Activated CD4-positive, CD25-positive, alpha-beta regulatory T cell treated with anti-CD3 and anti-CD28 coated beads, Interleukin-2, amount 50 U/mL, for 24 hours (primary cell): ENCODE measurements around the gene AWAT1.
"Not testable (repeated sequence)": the region's sequence is repeated elsewhere in the genome, so short reads cannot be mapped to it uniquely, and the experiment has no call there.

Source experiments
- ATAC-seq, 2 donors: fragments of 150-1000 bp; cut with Tn5 transposase; one replicate each; pipeline ENCODE4 v1.10.0; 2021; ENCODE audit warnings: mild to moderate bottlenecking in 1 of 2, moderate library complexity in 1 of 2

The AWAT1 gene

DNA sequence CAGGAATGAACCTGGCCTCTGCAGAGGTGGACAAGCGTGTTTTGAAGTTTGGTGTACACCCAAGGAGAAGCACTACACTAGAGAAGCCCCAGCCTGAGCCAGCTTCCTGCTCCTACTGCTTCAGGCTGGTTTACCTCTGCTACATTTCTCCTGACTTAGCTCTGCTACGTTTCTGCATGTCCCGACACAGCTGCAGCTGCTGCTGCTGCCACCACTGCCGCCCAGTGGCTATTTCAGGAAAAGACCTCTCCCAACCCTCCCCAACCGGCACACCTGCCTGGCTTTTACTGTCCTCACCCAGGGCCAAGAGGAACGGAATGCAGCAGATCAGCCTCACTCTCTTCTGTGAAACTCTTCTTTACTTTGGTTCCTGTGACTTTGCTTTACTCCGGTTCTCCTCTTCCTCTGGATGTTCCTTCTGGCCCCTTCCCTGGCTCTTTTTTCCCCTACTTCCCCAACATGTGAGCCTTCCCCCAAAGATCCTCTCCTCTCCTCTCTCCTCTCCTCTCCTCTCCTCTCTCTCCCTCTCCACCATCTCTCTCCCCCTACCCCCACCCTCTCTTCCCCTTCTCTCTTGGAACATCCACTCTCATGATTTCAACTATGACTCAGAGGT is 28.6 kb downstream of the AWAT1 start:
- no peak for ATAC-seq

DNA sequence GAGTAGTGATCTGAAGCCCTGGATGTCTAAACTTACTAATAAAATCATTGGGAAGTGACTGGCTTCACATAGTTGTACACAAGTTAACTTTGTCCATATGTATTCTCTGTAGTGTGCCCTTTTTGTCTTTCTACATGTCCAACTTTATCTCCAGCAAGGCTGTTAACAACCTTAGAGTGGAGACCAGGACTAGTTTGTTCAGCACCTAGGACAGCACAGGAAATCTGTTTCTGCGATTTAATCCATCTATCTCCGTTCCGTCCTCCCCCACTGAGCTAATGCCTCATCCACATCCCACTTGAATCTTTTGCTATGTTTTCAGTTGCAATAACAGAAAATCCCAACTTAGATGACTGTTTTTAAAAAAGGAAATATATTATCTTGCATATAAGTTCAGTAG is 30.3 kb downstream of the AWAT1 start:
- no peak for ATAC-seq

DNA sequence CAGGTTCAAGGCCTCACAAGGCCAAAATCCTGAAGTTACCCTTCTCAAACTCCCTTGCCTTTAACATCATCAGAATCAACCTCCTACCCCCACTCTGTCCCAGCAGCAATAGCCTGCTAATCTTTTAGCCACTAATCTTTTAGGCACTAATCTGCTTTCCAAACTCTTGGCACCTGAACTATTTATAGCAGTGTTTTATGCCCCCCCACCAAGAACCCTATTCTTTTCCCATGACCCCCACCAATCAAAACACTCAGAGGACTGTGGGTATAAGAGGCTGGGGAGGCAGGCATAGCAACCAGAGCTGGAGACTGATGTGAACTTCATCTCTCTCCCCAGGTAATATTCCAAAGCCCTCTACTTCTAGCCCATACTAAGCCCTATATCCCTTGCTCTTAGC is 33.6 kb downstream of the AWAT1 start, which contains the start of gene ARR3:
Gene ARR3, plus strand, starts transcription at position 301 of the 400 bp plus-strand sequence. CDS start 1,052 bp downstream, outside the sequence.
- no peak for ATAC-seq

DNA sequence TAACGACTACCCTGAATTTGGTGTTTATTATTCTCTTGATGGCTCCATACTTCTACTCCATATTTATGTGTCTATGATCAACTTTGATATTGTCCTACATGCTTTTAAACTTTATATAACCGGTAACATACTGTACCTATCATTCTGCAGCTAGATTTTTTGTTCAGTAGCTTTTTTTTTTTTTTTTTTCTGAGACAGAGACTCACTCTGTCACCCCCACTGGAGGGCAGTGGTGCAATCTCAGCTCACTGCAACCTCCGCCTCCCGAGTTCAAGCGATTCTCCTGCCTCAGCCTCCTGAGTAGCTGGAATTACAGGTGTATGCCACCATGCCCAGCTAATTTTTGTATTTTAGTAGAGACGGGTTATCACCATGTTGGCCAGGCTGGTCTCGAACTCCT is 39.6 kb downstream of the AWAT1 start:
- not testable (repeated sequence) for ATAC-seq

- ATAC-seq = no peak
These were observed 44.6 kb downstream of the AWAT1 start for GRCh38 chrX:70279081-70279480.

DNA sequence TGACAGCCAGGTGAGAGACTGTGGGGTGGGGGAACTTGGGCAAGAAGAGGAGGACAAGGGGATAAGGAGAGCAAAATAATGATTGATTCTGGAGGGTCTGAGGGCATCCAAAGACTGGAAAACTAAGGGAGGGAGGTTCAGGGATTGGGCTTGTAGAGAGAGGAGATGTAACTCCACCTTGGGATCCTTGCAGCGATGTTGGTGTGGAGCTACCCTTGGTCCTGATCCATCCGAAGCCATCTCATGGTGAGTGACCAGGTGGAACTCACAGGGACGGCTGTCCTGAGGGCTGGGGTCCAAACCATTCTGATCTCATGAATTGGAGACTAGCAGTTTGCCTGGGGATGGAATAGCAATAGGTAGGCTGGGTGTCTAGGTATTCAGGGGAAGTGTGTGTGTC is 46.1 kb downstream of the AWAT1 start:
- no peak for ATAC-seq

DNA sequence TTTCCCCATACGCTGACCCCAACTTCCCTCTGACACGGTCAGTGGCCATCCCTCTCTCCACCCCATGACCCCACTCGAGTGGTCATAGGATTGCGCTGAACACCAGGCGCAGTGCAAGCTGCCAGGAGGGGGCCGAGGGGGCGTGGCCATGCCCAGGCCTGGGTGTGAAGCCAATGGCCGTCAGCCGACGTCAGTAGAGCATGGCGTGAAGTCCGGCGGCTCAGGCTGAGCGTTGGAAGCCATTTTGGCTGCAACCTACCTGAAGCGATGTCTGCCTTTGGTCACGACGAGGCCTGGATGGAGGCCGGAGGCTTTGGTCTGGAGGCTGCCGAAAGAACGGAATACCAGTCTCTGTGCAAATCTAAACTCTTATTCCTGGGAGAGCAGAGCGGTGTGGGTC is 47.5 kb downstream of the AWAT1 start, which contains the start of gene RAB41:
Gene RAB41, plus strand, starts transcription at position 222 of the 400 bp plus-strand sequence. Its CDS starts 46 bp downstream, at position 268.
- ATAC-seq = no peak

DNA sequence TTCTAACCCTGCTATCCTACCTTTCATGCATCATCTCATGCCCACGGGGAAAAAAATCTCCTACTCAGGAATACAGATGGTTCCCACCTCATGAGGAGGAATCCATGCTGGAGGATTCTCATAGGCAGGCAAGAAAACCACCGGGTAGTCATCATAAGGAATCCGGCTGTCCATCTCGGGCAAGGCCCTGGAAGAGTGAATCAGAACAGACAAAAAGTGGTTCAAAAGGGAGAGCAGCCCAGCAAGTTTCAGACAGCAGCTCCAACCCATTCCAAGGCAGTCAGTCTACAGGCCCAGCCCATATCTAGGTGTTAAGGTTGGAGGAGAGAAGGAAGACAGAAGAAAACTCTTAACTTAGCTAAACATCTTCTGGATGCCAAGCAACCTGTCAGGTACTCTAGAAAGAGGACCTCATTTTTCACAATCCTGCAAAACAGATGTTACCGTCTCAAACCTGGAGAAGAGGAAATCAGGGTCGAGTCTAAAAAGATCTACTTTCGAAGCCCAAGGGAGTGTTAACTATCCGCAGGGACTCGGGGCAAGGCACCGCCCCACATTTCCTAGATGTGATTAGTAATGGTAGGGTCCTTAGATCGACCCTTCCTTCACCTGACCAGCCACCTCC is 54.8 kb downstream of the AWAT1 start:
- ATAC-seq = no peak
